MG63 (cell line): ENCODE results near the gene LHFPL2. TPM values are rescaled to one million over a fixed set of nuclear protein-coding genes. Genes with fewer than 3 reads are reported as not detected.
A peak's percentile ranks its signal among the peaks of the same experiment; 100 is the strongest.

Experiments used
- DNase-seq: peaks from one replicate; pipeline ENCODE4 v3.0.0-alpha.2; 2020
- H3K27me3 ChIP-seq: fragments of 250-450 bp; sonication (Bioruptor Pico); 2 replicates; pipeline ENCODE4 v1.5.1; 2020; ENCODE audit warnings: mild to moderate bottlenecking, moderate library complexity
- H3K36me3 ChIP-seq: fragments of 250-450 bp; sonication (Bioruptor Pico); 2 replicates; pipeline ENCODE4 v1.5.1; 2020; ENCODE audit warnings: mild to moderate bottlenecking, moderate library complexity
- H3K4me3 ChIP-seq: fragments of 250-450 bp; sonication (Bioruptor Pico); 2 replicates; pipeline ENCODE4 v1.5.1; 2020; ENCODE audit warnings: mild to moderate bottlenecking, moderate library complexity
- H3K9me3 ChIP-seq: fragments of 250-450 bp; sonication (Bioruptor Pico); 2 replicates; pipeline ENCODE4 v1.5.1; 2020; ENCODE audit warnings: mild to moderate bottlenecking, moderate library complexity
- total RNA-seq: library from RNA; depleted of rRNA; stranded (reverse); fragments of >200 nt; shearing (Covaris generic); gene quantifications from 2 replicates; pipeline ENCODE4 v1.2.3, GENCODE V29; 2014; ENCODE audit warnings: low replicate concordance

The LHFPL2 gene
- total RNA-seq, 1 experiment from 2014 or later = 14.0 TPM

DNA sequence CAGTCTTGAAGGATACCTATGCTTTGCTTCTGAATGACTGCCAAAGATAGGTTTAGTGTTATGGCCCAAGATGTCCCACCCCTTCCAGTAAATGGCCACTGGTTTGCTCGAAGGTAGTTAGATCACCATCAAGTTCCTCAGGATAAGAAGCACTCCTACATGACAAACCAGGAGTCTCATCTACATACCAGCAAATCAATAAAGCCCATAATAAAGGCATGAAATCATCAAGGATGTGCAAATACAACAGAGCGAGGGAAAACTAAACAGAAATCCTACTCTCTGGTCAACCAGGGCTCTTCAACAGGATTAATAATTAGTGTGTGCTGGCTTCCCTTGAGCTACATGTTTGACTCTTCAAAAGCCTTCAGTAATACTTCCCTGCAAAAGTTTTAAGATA, 141.0 kb downstream of the LHFPL2 start:
- Histone ChIP-seq H3K4me3 (no peak overlapping the region), H3K36me3 (peaks cover 5% of the 10 kb centered on the region; the same call in 1 of the 2 replicates), H3K27me3 (no peaks in the 10 kb centered on the region), H3K9me3 (no peaks in the 10 kb centered on the region)
- no peak for DNase-seq

DNA sequence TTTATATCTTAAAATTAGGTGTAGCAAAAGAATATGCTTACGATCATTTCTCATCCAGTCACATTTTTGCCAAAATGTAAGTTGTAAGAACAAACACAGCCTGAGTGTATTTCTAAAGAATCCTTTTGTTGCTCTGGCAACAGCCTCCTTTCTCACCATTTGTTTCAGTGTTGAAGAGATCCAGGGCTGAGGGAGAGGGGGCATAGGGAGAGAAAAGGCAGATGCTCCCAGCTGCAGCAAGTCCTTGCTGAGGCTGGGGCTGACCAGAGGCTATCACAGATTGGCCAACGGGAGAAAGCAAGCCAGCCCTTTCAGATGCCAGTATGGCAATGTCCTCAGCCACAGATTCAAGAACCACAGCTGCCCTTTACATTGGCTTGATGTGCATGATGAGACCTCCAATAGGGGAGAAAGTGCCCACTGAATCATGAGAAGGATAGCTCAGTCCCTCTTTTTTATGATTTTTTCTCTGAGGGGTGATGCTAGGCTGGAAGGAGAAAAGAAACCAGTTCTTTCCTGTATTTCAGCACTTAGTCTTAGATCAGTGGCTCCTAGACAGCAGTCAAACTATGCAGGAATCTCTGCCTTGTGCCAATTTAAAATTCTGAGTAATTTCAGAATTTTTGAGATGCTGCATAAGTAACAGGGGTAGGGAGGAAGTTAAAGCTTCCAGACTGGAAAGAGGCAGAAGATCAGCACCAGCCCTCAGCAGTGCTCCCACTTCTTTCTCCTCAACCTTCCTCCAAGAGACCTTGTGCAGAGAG, 142.1 kb downstream of the LHFPL2 start:
- no peaks in the 10 kb centered on the region for H3K27me3 ChIP-seq
- peaks cover 5% of the 10 kb centered on the region; the same call in 1 of the 2 replicates for H3K36me3 ChIP-seq
- no peaks in the 10 kb centered on the region for H3K9me3 ChIP-seq
- H3K4me3 ChIP-seq = no peak overlapping the region
- no peak for DNase-seq

- Histone ChIP-seq H3K9me3 (no peaks in the 10 kb centered on the region), H3K36me3 (peaks cover 5% of the 10 kb centered on the region; the same call in 1 of the 2 replicates), H3K4me3 (no peak overlapping the region), H3K27me3 (no peaks in the 10 kb centered on the region)
- no peak for DNase-seq
Observed at GRCh38 chr5:78505860-78506259, 142.7 kb downstream of the LHFPL2 start.

- H3K9me3 ChIP-seq = no peaks in the 10 kb centered on the region
- peak; percentile 96 for DNase-seq
- H3K4me3 ChIP-seq = no peak overlapping the region
- H3K36me3 ChIP-seq = peaks cover 7% of the 10 kb centered on the region; the same call in 1 of the 2 replicates
- no peaks in the 10 kb centered on the region for H3K27me3 ChIP-seq
Observed at GRCh38 chr5:78504704-78505677, 143.6 kb downstream of the LHFPL2 start.

DNA sequence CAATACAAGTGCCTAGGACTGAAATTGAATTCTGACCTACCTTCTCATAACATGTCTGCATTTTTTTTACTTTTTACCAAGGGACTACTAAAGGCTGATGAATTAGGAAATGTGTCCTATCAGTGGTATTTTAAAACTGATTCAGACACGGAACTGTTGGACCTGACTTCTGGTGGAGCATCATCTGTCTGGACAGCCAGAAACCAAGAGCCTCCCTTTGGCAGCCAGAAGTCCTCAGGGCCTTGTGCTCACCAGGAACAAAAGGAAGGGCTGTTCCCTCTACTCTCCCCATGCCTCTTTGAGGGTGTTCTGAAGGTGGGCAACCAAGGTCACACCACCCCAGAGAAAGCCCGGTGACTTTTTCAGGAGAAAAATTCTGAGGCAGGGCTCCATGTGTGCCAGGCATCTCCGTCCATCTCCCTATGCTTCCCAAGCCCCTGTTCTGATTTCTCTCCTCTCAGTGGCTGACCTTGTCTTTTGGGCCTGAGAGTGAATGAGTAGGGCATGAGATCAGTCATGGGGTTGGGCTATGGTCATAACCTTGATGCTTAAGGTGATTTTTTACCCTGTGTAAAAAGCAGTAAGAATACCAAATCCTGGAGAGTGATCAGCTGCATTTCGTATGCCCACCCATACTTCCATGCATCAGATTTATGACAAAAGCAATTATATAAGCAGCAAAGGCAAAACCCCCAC, 144.5 kb downstream of the LHFPL2 start:
- H3K36me3 ChIP-seq = peaks cover 7% of the 10 kb centered on the region; the same call in 1 of the 2 replicates
- H3K27me3 ChIP-seq = no peaks in the 10 kb centered on the region
- no peaks in the 10 kb centered on the region for H3K9me3 ChIP-seq
- H3K4me3 ChIP-seq = no peak overlapping the region
- DNase-seq = no peak

- H3K27me3 ChIP-seq = no peaks in the 10 kb centered on the region
- H3K4me3 ChIP-seq = no peak overlapping the region
- peaks cover 3% of the 10 kb centered on the region; the same call in 1 of the 2 replicates for H3K36me3 ChIP-seq
- no peaks in the 10 kb centered on the region for H3K9me3 ChIP-seq
- DNase-seq = no peak
Observed at GRCh38 chr5:78501411-78502352, 146.9 kb downstream of the LHFPL2 start.

GRCh38 chr5:78500871-78501270, 147.7 kb downstream of the LHFPL2 start:
- peaks cover 3% of the 10 kb centered on the region; the same call in 1 of the 2 replicates for H3K36me3 ChIP-seq
- no peaks in the 10 kb centered on the region for H3K27me3 ChIP-seq
- H3K4me3 ChIP-seq = no peak overlapping the region
- DNase-seq = no peak
- no peaks in the 10 kb centered on the region for H3K9me3 ChIP-seq

GRCh38 chr5:78500028-78500427, 148.5 kb downstream of the LHFPL2 start:
- Histone ChIP-seq H3K9me3 (no peaks in the 10 kb centered on the region), H3K27me3 (no peaks in the 10 kb centered on the region), H3K36me3 (peaks cover 3% of the 10 kb centered on the region; the same call in 1 of the 2 replicates), H3K4me3 (no peak overlapping the region)
- no peak for DNase-seq

DNA sequence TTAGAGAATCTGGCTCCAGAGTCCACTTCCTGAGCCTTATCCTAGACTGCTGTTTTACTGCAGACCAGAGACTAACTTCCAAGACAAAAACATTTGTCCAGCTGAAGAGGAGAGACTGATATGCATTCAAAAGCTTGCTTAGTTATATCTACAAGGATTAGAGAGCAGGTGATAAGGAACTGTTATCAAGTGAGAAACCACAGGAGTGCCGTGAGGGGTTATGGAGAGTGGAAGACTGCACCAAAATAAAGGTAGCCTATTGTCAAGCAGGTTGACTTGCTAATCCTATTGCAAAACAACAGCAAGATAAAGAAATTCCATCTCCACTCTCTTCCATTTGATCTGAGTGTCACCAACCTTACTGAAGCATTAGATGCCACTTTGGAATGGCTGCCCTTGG, 149.1 kb downstream of the LHFPL2 start:
- no peak overlapping the region for H3K4me3 ChIP-seq
- H3K9me3 ChIP-seq = no peaks in the 10 kb centered on the region
- peaks cover 3% of the 10 kb centered on the region; the same call in 1 of the 2 replicates for H3K36me3 ChIP-seq
- no peaks in the 10 kb centered on the region for H3K27me3 ChIP-seq
- no peak for DNase-seq

GRCh38 chr5:78497573-78498533, 150.7 kb downstream of the LHFPL2 start:
- DNase-seq = no peak
- H3K4me3 ChIP-seq = no peak overlapping the region
- no peaks in the 10 kb centered on the region for H3K9me3 ChIP-seq
- no peaks in the 10 kb centered on the region for H3K27me3 ChIP-seq
- peaks cover 3% of the 10 kb centered on the region; the same call in 1 of the 2 replicates for H3K36me3 ChIP-seq

- Histone ChIP-seq H3K9me3 (no peaks in the 10 kb centered on the region), H3K4me3 (no peak overlapping the region), H3K36me3 (peaks cover 3% of the 10 kb centered on the region; the same call in 1 of the 2 replicates), H3K27me3 (no peaks in the 10 kb centered on the region)
- DNase-seq = peak; percentile 21
Observed at GRCh38 chr5:78496373-78496772, 152.2 kb downstream of the LHFPL2 start.

- no peak for DNase-seq
- peaks cover 3% of the 10 kb centered on the region; the same call in 1 of the 2 replicates for H3K36me3 ChIP-seq
- no peaks in the 10 kb centered on the region for H3K9me3 ChIP-seq
- no peak overlapping the region for H3K4me3 ChIP-seq
- H3K27me3 ChIP-seq = no peaks in the 10 kb centered on the region
Observed at GRCh38 chr5:78495800-78496199, 152.8 kb downstream of the LHFPL2 start.

- Histone ChIP-seq H3K27me3 (no peaks in the 10 kb centered on the region), H3K9me3 (no peaks in the 10 kb centered on the region), H3K36me3 (peaks cover 10% of the 10 kb centered on the region; the same call in 1 of the 2 replicates), H3K4me3 (no peak overlapping the region)
- no peak for DNase-seq
Observed at GRCh38 chr5:78492650-78493049, 155.9 kb downstream of the LHFPL2 start.

- Histone ChIP-seq H3K9me3 (no peaks in the 10 kb centered on the region), H3K4me3 (no peak overlapping the region), H3K36me3 (peaks cover 12% of the 10 kb centered on the region), H3K27me3 (no peaks in the 10 kb centered on the region)
- no peak for DNase-seq
Observed at GRCh38 chr5:78492224-78492623, 156.3 kb downstream of the LHFPL2 start.
